Cardiac muscle cell (in vitro differentiated cells and primary cell): Measurements from ENCODE around the gene SRSF1. TPM values are rescaled to one million over a fixed set of nuclear protein-coding genes. Genes with fewer than 3 reads are reported as not detected.
"Not testable (repeated sequence)": the region's sequence is repeated elsewhere in the genome, so short reads cannot be mapped to it uniquely, and the experiment has no call there.

ENCODE experiments used
- DNase-seq, 2 donors: peaks; one replicate each; pipeline versions ENCODE4 v3.0.0 to v3.0.0-alpha.2; 2010 to 2017; ENCODE audit warnings: low read depth in 1 of 2, low spot score in 1 of 2
- H3K27ac ChIP-seq: fragments of 200-600 bp; sonication (generic); 2 replicates; pipeline ENCODE4 v1.5.1; 2016
- H3K27me3 ChIP-seq: fragments of 200-600 bp; sonication (generic); 2 replicates; pipeline ENCODE4 v1.6.0; 2016; ENCODE audit warnings: control low read depth
- H3K36me3 ChIP-seq: fragments of 200-600 bp; sonication (generic); 2 replicates; pipeline ENCODE4 v1.5.1; 2016; ENCODE audit warnings: control low read depth
- H3K4me1 ChIP-seq: fragments of 200-600 bp; sonication (generic); 2 replicates; pipeline ENCODE4 v1.8.1; 2017; ENCODE audit warnings: low read depth, mild to moderate bottlenecking, mixed run types
- H3K4me3 ChIP-seq: fragments of 200-600 bp; sonication (generic); 2 replicates; pipeline ENCODE4 v1.5.1; 2016; ENCODE audit warnings: mild to moderate bottlenecking
- H3K9me3 ChIP-seq: fragments of 200-600 bp; sonication (generic); 2 replicates; pipeline ENCODE4 v1.5.1; 2017; ENCODE audit warnings: low read depth, mild to moderate bottlenecking, control low read depth
- polyA plus RNA-seq: library from polyadenylated mRNA; unstranded; fragments of >200 nt; fragmentation: Nextera tagmentation; extraction: Ambion mirVana; gene quantifications from 2 replicates; pipeline ENCODE4 v1.2.1, GENCODE V29; 2016
- total RNA-seq: library from RNA; depleted of rRNA; stranded (reverse); fragments of >200 nt; gene quantifications from 2 replicates; pipeline ENCODE4 v1.2.3, GENCODE V29; 2016
- TF ChIP-seq, protein P1 (sequence below): IDR thresholded peaks from 2 replicates; pipeline ENCODE4 v1.5.1; 2012; ENCODE audit warnings: low read depth, mild to moderate bottlenecking, low read length

Gene SRSF1
- total and polyA plus RNA-seq, 2 experiments from 2014 or later = 146 to 209 TPM

DNA sequence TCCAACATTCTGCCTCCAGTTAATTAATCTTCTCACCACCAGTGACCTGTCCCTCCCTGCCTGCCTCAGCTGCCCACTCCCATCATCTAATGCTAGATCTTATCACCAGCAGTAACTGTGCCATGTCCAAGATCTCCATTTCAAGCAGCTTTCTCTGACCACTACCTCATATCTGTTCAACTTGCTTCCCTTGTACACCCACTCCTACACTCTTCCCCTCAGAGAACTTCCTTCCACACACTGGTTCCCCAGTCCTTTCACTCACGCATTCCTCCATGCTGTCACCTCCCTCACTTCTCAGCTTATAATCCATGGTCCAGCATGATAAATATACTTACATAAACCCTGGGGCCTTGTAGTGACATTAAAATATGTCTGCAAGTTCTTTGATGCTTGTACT is 44.4 kb upstream of the SRSF1 start:
- TF ChIP-seq, protein P1, sequence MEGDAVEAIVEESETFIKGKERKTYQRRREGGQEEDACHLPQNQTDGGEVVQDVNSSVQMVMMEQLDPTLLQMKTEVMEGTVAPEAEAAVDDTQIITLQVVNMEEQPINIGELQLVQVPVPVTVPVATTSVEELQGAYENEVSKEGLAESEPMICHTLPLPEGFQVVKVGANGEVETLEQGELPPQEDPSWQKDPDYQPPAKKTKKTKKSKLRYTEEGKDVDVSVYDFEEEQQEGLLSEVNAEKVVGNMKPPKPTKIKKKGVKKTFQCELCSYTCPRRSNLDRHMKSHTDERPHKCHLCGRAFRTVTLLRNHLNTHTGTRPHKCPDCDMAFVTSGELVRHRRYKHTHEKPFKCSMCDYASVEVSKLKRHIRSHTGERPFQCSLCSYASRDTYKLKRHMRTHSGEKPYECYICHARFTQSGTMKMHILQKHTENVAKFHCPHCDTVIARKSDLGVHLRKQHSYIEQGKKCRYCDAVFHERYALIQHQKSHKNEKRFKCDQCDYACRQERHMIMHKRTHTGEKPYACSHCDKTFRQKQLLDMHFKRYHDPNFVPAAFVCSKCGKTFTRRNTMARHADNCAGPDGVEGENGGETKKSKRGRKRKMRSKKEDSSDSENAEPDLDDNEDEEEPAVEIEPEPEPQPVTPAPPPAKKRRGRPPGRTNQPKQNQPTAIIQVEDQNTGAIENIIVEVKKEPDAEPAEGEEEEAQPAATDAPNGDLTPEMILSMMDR = no peak
- no peaks in the 10 kb centered on the region for H3K27me3 ChIP-seq
- DNase-seq = no peak
- no peaks in the 10 kb centered on the region for H3K9me3 ChIP-seq
- H3K4me1 ChIP-seq = no peaks in the 10 kb centered on the region
- H3K4me3 ChIP-seq = no peak overlapping the region
- no peaks in the 10 kb centered on the region for H3K36me3 ChIP-seq
- H3K27ac ChIP-seq = no peak overlapping the region

DNA sequence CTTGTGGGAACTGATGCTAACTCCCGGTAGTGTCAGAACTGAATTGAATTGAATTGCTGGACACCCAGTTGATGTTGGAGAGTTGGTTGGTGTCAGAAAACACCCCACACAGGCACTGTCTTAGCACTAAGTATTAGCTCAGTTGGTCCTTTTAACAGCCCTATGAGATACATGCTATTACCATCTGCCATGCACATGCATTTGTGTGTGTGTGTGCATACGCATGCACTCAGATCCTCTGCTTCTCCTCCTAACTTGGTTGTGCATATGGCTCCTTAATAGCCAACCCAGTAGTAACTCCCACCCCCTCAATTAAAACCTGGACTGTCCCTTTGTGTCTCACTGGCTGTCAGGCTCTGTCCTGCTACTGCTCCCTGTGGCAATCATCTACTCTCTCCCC is 43.9 kb upstream of the SRSF1 start:
- Histone ChIP-seq H3K9me3 (no peaks in the 10 kb centered on the region), H3K27ac (no peak overlapping the region), H3K4me1 (no peaks in the 10 kb centered on the region), H3K27me3 (no peaks in the 10 kb centered on the region), H3K36me3 (no peaks in the 10 kb centered on the region), H3K4me3 (no peak overlapping the region)
- DNase-seq = no peak
- TF ChIP-seq, protein P1 = no peak

DNA sequence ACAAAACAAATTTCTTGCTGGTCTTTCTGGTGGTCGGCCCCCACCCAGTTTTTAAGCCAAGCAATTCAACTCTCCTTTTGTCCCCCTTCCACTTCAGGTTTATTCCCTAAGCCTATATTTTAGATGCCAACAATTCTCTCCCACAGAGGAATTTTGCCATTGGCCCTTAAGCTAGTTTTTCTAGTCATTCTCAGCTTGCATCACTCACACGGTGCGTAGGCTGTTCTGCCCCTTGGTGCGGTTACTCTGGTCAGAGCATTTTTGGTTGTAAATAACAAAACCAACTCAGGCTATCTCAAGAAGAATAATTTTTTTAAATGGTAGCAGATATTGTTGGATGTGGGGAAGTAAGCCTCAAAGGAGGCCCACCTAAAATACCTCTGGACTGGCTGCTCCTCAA is 42.5 kb upstream of the SRSF1 start:
- H3K4me3 ChIP-seq = no peak overlapping the region
- no peaks in the 10 kb centered on the region for H3K36me3 ChIP-seq
- DNase-seq = no peak
- TF ChIP-seq, protein P1 = no peak
- H3K27me3 ChIP-seq = no peaks in the 10 kb centered on the region
- H3K4me1 ChIP-seq = no peaks in the 10 kb centered on the region
- H3K27ac ChIP-seq = no peak overlapping the region
- no peaks in the 10 kb centered on the region for H3K9me3 ChIP-seq

DNA sequence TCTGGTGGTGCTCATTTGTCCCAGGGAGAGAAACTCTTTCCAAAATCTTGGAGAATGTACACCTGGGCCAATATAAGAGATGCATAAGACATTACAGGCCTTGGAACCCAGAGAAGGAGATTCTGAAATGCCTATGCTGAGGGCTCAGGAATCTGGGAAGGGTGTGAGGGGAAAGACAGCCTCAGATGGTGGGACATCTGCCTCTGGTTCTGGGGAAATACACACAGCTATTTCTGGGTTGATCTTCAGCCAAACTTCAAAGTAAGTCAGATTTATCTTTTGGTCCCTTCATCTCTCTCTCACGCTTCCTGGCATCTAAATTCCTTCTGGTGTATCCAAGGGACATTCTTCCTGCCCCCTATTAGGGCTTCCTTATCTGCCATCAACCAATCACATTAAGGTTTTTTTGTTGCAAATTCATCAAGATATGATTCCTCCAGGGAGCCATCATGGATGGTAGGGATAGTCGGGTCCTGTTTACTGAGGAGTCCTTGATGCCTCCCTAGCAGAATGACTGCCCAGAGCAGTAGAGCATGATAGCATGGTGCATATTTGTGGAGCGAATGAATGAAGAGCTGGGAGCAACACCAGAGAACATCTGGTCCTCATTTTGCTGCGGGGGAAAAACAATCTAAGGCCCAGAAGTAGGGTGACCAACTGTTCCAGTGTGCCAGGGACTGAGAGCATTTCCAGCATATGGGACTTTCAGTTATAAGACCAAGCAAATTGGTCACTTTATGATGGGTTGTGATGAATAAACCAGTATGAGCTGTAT is 40.5 kb upstream of the SRSF1 start:
- TF ChIP-seq, protein P1 = no peak
- no peaks in the 10 kb centered on the region for H3K4me1 ChIP-seq
- no peaks in the 10 kb centered on the region for H3K9me3 ChIP-seq
- no peaks in the 10 kb centered on the region for H3K27me3 ChIP-seq
- no peak for DNase-seq
- no peak overlapping the region for H3K27ac ChIP-seq
- no peak overlapping the region for H3K4me3 ChIP-seq
- no peaks in the 10 kb centered on the region for H3K36me3 ChIP-seq

DNA sequence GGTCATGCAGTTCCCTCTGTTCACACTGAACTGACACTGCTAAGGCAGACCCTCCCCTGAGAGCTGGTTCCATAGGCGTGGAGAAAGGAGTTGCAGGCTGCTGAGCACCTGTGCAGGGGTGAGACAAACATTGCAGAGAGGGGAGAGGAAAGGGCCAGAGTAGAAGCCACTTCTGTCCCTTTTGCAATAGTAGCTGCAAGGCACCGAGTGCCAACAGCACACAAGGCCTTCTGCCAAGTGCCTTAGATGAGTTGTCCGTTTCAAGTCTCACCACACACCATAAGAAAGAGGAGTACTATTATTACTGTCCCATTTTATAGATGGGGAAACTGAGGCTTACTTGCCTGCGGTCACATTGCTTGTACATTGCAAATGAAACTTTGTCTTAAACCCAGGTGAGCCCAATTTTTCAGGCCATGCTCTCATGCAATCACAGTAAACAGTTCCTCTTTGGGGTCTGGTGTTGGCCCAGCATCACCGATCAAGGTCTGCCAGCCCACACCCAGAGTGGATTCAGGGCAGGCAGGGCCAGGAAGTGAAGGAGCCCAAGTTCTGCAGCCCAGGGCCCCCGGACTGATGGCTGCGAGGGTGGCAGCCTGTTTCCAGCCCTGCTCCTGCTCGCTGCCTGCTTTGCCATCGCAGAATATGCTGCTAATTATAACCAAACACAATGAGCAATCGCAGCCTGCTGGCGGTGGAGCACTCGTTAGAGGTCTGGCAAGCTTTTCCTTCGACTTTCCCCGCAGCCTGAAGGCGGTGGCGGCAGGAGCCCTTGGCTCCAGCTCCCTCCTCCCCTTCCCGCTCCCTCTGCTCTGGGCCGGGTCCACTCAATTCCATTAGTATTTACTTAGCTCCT is 39.4 kb upstream of the SRSF1 start:
- H3K9me3 ChIP-seq = no peaks in the 10 kb centered on the region
- DNase-seq = peak in 1 of 2 donors; percentile 47
- no peaks in the 10 kb centered on the region for H3K36me3 ChIP-seq
- H3K4me1 ChIP-seq = no peaks in the 10 kb centered on the region
- TF ChIP-seq, protein P1 = no peak
- H3K4me3 ChIP-seq = no peak overlapping the region
- H3K27me3 ChIP-seq = no peaks in the 10 kb centered on the region
- H3K27ac ChIP-seq = no peak overlapping the region

DNA sequence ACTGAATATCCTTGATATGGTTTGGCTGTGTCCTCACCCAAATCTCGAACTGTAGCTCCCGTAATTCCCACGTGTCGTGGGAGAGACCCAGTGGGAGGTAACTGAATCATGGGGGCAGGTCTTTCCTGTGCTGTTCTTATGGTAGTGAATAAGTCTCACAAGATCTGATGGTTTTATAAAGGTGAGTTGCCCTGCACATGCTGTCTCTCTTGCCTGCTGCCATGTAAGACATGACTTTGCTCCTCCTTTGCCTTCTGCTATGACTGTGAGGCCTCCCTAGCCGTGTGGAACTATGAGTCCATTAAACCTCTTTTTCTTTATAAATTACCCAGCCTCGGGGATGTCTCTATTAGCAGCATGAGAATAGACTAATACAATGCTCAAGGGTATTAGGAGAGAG is 37.2 kb upstream of the SRSF1 start:
- H3K4me3 ChIP-seq, DNase-seq, H3K4me1 ChIP-seq, H3K27ac ChIP-seq, H3K27me3 ChIP-seq, H3K9me3 ChIP-seq, H3K36me3 ChIP-seq: not testable (repeated sequence)
